Measurements from ENCODE around the gene PHB1. TPM values are rescaled to one million over a fixed set of nuclear protein-coding genes. Genes with fewer than 3 reads are reported as not detected.
"Not testable (repeated sequence)": the region's sequence is repeated elsewhere in the genome, so short reads cannot be mapped to it uniquely, and the experiment has no call there.

PHB1 gene
- total RNA-seq, 1 donor from 2014 or later = 256 TPM

DNA sequence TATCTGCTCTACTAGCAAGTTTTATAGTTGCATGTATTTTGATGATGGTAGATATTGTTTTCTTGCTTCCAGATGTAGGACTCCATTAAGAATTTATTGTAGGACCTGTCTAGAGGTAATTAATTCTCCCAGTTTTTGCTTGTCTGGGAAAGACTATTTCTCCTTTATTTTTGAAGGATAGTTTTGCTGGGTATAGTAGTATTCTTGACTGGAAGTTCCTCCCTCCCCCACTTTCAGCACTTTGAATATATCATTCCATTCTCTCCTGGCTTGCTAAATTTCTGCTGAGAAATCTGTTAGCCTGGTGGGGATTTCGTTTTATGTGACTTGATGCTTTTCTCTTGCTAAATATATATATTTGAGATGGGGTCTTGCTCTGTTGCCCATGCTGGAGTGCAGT lies 8.0 kb upstream of the PHB1 start:
- DNase-seq (ENCODE audit: low read depth, low spot score) = no peak
- H3K36me3 Mint-ChIP-seq (ENCODE audit: low read depth) = peaks cover 10% of the 10 kb centered on the region
- no peak overlapping the region for H3K27ac Mint-ChIP-seq (ENCODE audit: unreplicated experiment)

DNA sequence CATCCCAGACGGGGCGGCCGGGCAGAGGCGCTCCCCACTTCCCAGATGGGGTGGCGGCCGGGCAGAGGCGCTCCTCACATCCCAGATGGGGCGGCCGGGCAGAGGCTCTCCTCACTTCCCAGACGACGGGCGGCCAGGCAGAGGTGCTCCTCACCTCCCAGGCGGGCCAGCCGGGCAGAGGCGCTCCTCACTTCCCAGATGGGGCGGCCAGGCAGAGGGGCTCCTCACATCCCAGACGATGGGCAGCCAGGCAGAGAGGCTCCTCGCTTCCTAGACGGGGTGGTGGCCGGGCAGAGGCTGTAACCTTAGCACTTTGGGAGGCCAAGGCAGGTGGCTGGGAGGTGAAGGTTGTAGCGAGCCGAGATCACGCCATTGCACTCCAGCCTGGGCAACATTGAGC lies 5.1 kb upstream of the PHB1 start:
- H3K27me3 Mint-ChIP-seq (ENCODE audit: low read depth); H3K27ac Mint-ChIP-seq (ENCODE audit: unreplicated experiment); H3K36me3 Mint-ChIP-seq (ENCODE audit: low read depth); H3K4me3 Mint-ChIP-seq; DNase-seq (ENCODE audit: low read depth, low spot score): not testable (repeated sequence)
- H3K4me1 Mint-ChIP-seq = peaks cover 11% of the 10 kb centered on the region
- peaks cover 10% of the 10 kb centered on the region for H3K9me3 Mint-ChIP-seq

More for the DNA sequence above, 8.0 kb upstream of the PHB1 start:
- Mint-ChIP-seq H3K4me1 (no peaks in the 10 kb centered on the region), H3K9me3 (peaks cover 8% of the 10 kb centered on the region), H3K4me3 (no peak overlapping the region), H3K27me3 (ENCODE audit: low read depth) (peaks cover 2% of the 10 kb centered on the region)
- TF ChIP-seq, protein P1, sequence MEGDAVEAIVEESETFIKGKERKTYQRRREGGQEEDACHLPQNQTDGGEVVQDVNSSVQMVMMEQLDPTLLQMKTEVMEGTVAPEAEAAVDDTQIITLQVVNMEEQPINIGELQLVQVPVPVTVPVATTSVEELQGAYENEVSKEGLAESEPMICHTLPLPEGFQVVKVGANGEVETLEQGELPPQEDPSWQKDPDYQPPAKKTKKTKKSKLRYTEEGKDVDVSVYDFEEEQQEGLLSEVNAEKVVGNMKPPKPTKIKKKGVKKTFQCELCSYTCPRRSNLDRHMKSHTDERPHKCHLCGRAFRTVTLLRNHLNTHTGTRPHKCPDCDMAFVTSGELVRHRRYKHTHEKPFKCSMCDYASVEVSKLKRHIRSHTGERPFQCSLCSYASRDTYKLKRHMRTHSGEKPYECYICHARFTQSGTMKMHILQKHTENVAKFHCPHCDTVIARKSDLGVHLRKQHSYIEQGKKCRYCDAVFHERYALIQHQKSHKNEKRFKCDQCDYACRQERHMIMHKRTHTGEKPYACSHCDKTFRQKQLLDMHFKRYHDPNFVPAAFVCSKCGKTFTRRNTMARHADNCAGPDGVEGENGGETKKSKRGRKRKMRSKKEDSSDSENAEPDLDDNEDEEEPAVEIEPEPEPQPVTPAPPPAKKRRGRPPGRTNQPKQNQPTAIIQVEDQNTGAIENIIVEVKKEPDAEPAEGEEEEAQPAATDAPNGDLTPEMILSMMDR (conservative IDR thresholded peaks at IDR 0.05) = no peak

DNA sequence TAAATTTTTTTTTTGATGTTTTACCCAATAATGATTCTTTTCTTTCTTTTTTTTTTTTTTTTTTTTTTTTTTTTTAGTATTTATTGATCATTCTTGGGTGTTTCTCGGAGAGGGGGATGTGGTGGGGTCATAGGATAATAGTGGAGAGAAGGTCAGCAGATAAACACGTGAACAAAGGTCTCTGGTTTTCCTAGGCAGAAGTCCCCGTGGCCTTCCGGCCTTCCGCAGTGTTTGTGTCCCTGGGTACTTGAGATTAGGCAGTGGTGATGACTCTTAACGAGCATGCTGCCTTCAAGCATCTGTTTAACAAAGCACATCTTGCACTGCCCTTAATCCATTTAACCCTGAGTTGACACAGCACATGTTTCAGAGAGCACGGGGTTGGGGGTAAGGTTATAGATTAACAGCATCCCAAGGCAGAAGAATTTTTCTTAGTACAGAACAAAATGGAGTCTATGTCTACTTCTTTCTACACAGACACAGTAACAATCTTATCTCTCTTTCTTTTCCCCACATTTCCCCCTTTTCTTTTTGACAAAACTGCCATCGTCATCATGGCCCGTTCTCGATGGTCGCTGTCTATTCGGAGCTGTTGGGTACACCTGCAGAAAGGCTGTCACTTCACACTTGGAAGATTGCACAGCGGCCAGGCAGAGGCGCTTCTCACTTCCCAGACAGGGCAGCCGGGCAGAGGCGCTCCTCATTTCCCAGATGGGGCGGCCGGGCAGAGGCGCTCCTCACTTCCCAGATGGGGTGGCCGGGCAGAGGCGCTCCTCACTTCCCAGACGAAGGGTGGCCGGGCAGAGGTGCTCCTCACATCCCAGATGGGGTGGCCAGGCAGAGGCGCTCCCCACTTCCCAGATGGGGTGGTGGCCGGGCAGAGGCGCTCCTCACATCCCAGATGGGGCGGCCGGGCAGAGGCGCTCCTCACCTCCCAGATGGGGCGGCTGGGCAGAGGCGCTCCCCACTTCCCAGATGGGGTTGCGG lies 4.4 kb upstream of the PHB1 start:
- H3K4me1 Mint-ChIP-seq = peaks cover 18% of the 10 kb centered on the region
- not testable (repeated sequence) for H3K4me3 Mint-ChIP-seq; H3K27me3 Mint-ChIP-seq (ENCODE audit: low read depth); DNase-seq (ENCODE audit: low read depth, low spot score); H3K36me3 Mint-ChIP-seq (ENCODE audit: low read depth); H3K27ac Mint-ChIP-seq (ENCODE audit: unreplicated experiment)
- peaks cover 10% of the 10 kb centered on the region for H3K9me3 Mint-ChIP-seq

DNA sequence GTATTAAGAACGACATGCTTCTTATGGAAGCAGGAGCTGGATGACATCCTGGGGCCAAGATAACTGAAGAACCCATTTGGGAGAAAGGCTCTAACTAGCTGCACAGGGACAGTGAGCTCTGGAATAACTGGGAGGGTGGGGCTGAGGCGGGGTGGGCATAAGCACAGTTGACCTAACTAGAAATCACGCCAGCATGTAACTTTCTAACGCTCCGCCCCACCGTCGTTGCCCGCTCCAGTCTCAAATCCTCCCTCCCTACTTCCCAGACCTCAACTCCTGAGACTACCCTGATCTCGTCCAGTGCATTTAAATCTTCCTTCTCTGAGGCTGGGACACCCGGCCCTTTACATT lies 436 bp downstream of the PHB1 start:
- Mint-ChIP-seq H3K27me3 (ENCODE audit: low read depth) (no peaks in the 10 kb centered on the region), H3K4me3 (peak overlapping the region; percentile 96), H3K27ac (ENCODE audit: unreplicated experiment) (peak overlapping the region; percentile 90), H3K4me1 (peaks cover 20% of the 10 kb centered on the region), H3K36me3 (ENCODE audit: low read depth) (peaks cover 4% of the 10 kb centered on the region), H3K9me3 (peaks cover 5% of the 10 kb centered on the region)
- TF ChIP-seq, protein P1 (conservative IDR thresholded peaks at IDR 0.05) = no peak
- DNase-seq (ENCODE audit: low read depth, low spot score) = no peak

DNA sequence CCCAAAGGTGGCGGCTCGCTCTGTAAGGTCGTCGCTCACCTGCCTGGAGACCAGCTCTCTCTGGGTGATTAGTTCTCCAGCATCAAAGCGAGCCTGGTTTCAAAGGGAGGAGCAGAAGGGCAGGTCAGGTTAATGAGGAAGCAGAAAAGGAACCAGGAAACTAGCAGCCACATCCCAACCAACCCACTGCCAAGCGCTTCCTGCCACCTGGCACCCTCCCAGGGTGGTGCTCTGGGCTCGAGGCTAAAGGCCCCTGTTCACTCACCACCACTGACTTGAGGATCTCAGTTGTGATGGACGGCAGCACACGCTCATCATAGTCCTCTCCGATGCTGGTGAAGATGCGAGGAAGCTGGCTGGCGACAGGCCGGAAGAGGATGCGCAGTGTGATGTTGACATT lies 5.6 kb downstream of the PHB1 start:
- H3K27me3 Mint-ChIP-seq (ENCODE audit: low read depth) = no peaks in the 10 kb centered on the region
- DNase-seq (ENCODE audit: low read depth, low spot score) = no peak
- no peaks in the 10 kb centered on the region for H3K9me3 Mint-ChIP-seq
- no peak overlapping the region for H3K27ac Mint-ChIP-seq (ENCODE audit: unreplicated experiment)
- no peak overlapping the region for H3K4me3 Mint-ChIP-seq
- H3K4me1 Mint-ChIP-seq = peaks cover 13% of the 10 kb centered on the region
- TF ChIP-seq, protein P1 (conservative IDR thresholded peaks at IDR 0.05) = no peak
- peaks cover 18% of the 10 kb centered on the region for H3K36me3 Mint-ChIP-seq (ENCODE audit: low read depth)

DNA sequence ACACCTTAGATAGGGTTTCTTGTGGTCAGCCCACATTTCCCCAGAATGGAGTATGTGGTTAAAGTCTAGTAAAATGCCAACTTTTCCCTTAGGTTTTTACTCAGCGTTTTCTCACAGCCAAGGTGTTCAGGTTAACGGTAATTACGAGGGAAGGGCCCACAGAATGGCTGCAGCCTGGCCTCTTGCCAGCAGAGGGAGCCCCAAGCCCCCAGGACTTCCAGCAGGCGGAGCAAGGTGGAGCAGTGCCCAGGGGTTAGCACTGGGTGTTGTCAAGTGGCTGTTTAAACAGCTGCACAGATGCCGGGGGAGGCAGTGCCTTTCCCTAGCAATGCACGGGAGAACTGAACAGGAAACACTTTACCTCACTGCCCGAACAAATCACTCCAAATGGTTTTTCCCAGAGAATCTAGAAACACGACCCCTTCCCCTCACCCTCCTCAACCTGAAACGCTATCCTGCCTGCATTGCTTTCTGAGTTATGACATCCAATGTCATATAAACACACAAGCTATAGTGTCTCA lies 6.6 kb downstream of the PHB1 start:
- TF ChIP-seq, protein P1 (conservative IDR thresholded peaks at IDR 0.05) = peak; percentile 99
- Mint-ChIP-seq H3K4me1 (peaks cover 19% of the 10 kb centered on the region), H3K9me3 (no peaks in the 10 kb centered on the region), H3K4me3 (peak overlapping the region; percentile 64), H3K27me3 (ENCODE audit: low read depth) (no peaks in the 10 kb centered on the region), H3K36me3 (ENCODE audit: low read depth) (peaks cover 18% of the 10 kb centered on the region), H3K27ac (ENCODE audit: unreplicated experiment) (no peak overlapping the region)
- peak; percentile 87 for DNase-seq (ENCODE audit: low read depth, low spot score)

Measured in neural crest cell (in vitro differentiated cells).